HG02678 (cell line): ENCODE results near the gene ADAP2.
"Not testable (repeated sequence)": the region's sequence is repeated elsewhere in the genome, so short reads cannot be mapped to it uniquely, and the experiment has no call there.

Experiments
- ATAC-seq: cut with Tn5 transposase; IDR thresholded peaks from one replicate; pipeline ENCODE4 v1.9.1; 2021; ENCODE audit warnings: mild to moderate bottlenecking, moderate library complexity; ENCODE audit not compliant: unreplicated experiment

ADAP2 gene

GRCh38 chr17:30921544-30922196 lies at the start of gene ADAP2:
Gene ADAP2 (plus strand): TSS chr17:30921945. CDS start chr17:30922015, 70 bp downstream.
- ATAC-seq = no peak

- ATAC-seq = no peak
These were observed 35.6 kb upstream of the ADAP2 start for GRCh38 chr17:30886187-30886586.

- no peak for ATAC-seq
These were observed 27.5 kb upstream of the ADAP2 start for GRCh38 chr17:30894236-30894635.

- ATAC-seq = no peak
These were observed 24.4 kb upstream of the ADAP2 start for GRCh38 chr17:30897311-30897710.

- ATAC-seq = peak; percentile 25
These were observed 16.0 kb upstream of the ADAP2 start for GRCh38 chr17:30905742-30906100.

GRCh38 chr17:30906101-30906911 lies 15.4 kb upstream of the ADAP2 start, which contains the start of gene TEFM:
Gene TEFM (minus strand): TSS chr17:30906238. CDS start chr17:30906198, 40 bp downstream.
- ATAC-seq = peak; percentile 91

GRCh38 chr17:30908717-30909420 lies 12.9 kb upstream of the ADAP2 start:
- ATAC-seq = no peak

- not testable (repeated sequence) for ATAC-seq
These were observed 11.6 kb upstream of the ADAP2 start for GRCh38 chr17:30910151-30910550.

- no peak for ATAC-seq
These were observed 7.8 kb upstream of the ADAP2 start for GRCh38 chr17:30913955-30914354.

- ATAC-seq = no peak
These were observed 5.7 kb upstream of the ADAP2 start for GRCh38 chr17:30915833-30916611.

- ATAC-seq = no peak
These were observed 4.7 kb upstream of the ADAP2 start for GRCh38 chr17:30917050-30917449.

GRCh38 chr17:30920282-30920681 lies 1.5 kb upstream of the ADAP2 start:
- ATAC-seq = no peak

- no peak for ATAC-seq
These were observed 832 bp upstream of the ADAP2 start for GRCh38 chr17:30920683-30921543.

- no peak for ATAC-seq
These were observed 688 bp downstream of the ADAP2 start for GRCh38 chr17:30922235-30923030.

GRCh38 chr17:30924341-30924740 lies 2.6 kb downstream of the ADAP2 start:
- ATAC-seq = no peak

- no peak for ATAC-seq
These were observed 4.8 kb downstream of the ADAP2 start for GRCh38 chr17:30926516-30926915.

GRCh38 chr17:30927756-30928155 lies 6.0 kb downstream of the ADAP2 start:
- no peak for ATAC-seq

GRCh38 chr17:30928584-30928983 lies 6.8 kb downstream of the ADAP2 start:
- no peak for ATAC-seq

- ATAC-seq = no peak
These were observed 7.4 kb downstream of the ADAP2 start for GRCh38 chr17:30929081-30929633.
